Vagina (tissue), 2 donors: ENCODE results near the gene BFSP1.

Experiments used
- POLR2A ChIP-seq, 2 donors: fragments of 450-650 bp; IDR thresholded peaks; one replicate each; pipeline ENCODE4 v1.6.1; 2017; ENCODE audit warnings: antibody characterized with exemption in 2 of 2, mild to moderate bottlenecking in 2 of 2, moderate library complexity in 2 of 2
- POLR2AphosphoS5 ChIP-seq, 2 donors: sonication (generic); formaldehyde crosslinking; IDR thresholded peaks; one replicate each; pipeline ENCODE4 v1.9.0; 2017; ENCODE audit warnings: antibody characterized with exemption in 2 of 2, mild to moderate bottlenecking in 2 of 2, low read depth in 1 of 2; ENCODE audit not compliant: insufficient read depth in 1 of 2
- TF ChIP-seq, protein P1 (sequence below), 3 experiments: fragments of 450-650 bp in 2 of 3; fragments of 200-600 bp in 1 of 3; sonication (generic) in 1 of 3; IDR thresholded peaks; one replicate each; pipeline ENCODE4 v1.5.1; 2017 to 2019; ENCODE audit warnings: antibody characterized with exemption in 3 of 3, mild to moderate bottlenecking in 2 of 3, moderate library complexity in 2 of 3

DNA sequence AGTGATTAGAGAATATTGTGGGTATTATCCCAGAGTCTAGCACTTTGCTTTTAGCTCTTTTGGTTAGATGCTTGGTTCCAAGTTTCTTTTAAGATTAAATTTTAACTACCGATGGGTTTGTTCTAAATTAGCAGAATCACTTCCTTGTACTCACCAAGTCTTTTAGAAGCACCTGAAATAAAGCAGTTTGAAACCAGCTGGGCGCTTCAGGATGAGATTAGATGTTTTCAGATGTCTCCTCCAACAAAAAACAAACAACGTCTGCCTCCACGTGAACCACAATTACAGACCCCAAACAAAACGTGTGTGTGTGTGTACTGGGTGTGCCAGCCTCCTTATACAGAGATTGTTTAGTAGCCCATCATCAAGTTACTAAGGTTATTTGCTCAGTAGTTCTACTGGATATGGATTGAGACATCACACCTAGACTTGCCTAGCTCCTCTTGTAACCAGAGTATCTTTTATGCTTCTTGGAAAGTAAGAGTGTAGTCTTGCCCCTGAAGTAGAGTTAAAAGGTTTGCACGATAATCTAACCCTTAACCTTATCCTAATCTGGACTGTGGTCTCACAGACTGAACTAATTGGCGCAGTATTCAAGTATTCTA, 41.0 kb upstream of the BFSP1 start:
- TF ChIP-seq, protein P1, sequence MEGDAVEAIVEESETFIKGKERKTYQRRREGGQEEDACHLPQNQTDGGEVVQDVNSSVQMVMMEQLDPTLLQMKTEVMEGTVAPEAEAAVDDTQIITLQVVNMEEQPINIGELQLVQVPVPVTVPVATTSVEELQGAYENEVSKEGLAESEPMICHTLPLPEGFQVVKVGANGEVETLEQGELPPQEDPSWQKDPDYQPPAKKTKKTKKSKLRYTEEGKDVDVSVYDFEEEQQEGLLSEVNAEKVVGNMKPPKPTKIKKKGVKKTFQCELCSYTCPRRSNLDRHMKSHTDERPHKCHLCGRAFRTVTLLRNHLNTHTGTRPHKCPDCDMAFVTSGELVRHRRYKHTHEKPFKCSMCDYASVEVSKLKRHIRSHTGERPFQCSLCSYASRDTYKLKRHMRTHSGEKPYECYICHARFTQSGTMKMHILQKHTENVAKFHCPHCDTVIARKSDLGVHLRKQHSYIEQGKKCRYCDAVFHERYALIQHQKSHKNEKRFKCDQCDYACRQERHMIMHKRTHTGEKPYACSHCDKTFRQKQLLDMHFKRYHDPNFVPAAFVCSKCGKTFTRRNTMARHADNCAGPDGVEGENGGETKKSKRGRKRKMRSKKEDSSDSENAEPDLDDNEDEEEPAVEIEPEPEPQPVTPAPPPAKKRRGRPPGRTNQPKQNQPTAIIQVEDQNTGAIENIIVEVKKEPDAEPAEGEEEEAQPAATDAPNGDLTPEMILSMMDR (IDR thresholded peaks at IDR 0.05): no peak
- no peak for TF ChIP-seq POLR2A (IDR thresholded peaks at IDR 0.05)
- TF ChIP-seq POLR2AphosphoS5 (IDR thresholded peaks at IDR 0.05; ENCODE audit: insufficient read depth in 1 of 2, low read depth in 1 of 2): no peak
